Natural killer cell (primary cell): Measurements from ENCODE around the gene FTO. TPM values are rescaled to one million over a fixed set of nuclear protein-coding genes. Genes with fewer than 3 reads are reported as not detected.

ENCODE experiments used
- ATAC-seq, 3 donors: fragments of 150-1000 bp in 2 of 3; fragments of 200-7000 bp in 1 of 3; cut with Tn5 transposase; 1 replicate in 1 of 3; 2 replicates in 2 of 3; pipeline ENCODE4 v1.10.0; 2021; ENCODE audit warnings: mild to moderate bottlenecking in 2 of 3, moderate library complexity in 2 of 3
- DNase-seq, 2 donors: peaks; one replicate each; pipeline versions ENCODE4 v3.0.0 to v3.0.0-alpha.2; 2013 to 2021; ENCODE audit warnings: mixed read lengths in 1 of 2
- H3K27ac ChIP-seq: one replicate; pipeline ENCODE4 v1.5.1; 2013; ENCODE audit warnings: mild to moderate bottlenecking, low read length
- H3K27me3 ChIP-seq: one replicate; pipeline ENCODE4 v1.6.1; 2013; ENCODE audit warnings: low read length; ENCODE audit not compliant: control insufficient read depth, insufficient read depth
- H3K36me3 ChIP-seq: one replicate; pipeline ENCODE4 v1.6.1; 2013; ENCODE audit warnings: low read length; ENCODE audit not compliant: control insufficient read depth, insufficient read depth
- H3K4me1 ChIP-seq: one replicate; pipeline ENCODE4 v1.6.1; 2013; ENCODE audit warnings: low read length; ENCODE audit not compliant: control insufficient read depth, insufficient read depth
- H3K4me3 ChIP-seq: one replicate; pipeline ENCODE4 v1.5.1; 2013; ENCODE audit warnings: low read length
- H3K9me3 ChIP-seq: one replicate; pipeline ENCODE4 v1.6.1; 2013; ENCODE audit warnings: low read length; ENCODE audit not compliant: control insufficient read depth, insufficient read depth
- H3K27ac Mint-ChIP-seq, 2 donors: one replicate each; pipeline ENCODE4 v1.8.0; 2022; ENCODE audit warnings: mild to moderate bottlenecking in 2 of 2, mixed read lengths in 2 of 2, moderate library complexity in 1 of 2
- H3K27me3 Mint-ChIP-seq, 2 donors: one replicate each; pipeline ENCODE4 v1.8.0; 2022; ENCODE audit warnings: low read depth in 2 of 2, mixed read lengths in 2 of 2
- H3K36me3 Mint-ChIP-seq: one replicate; pipeline ENCODE4 v1.8.0; 2022; ENCODE audit warnings: mixed read lengths
- H3K4me1 Mint-ChIP-seq, 2 donors: one replicate each; pipeline ENCODE4 v1.8.0; 2022; ENCODE audit warnings: mixed read lengths in 2 of 2
- H3K4me3 Mint-ChIP-seq: one replicate; pipeline ENCODE4 v1.8.0; 2022; ENCODE audit warnings: mild to moderate bottlenecking, moderate library complexity, mixed read lengths
- H3K9me3 Mint-ChIP-seq, 2 donors: one replicate each; pipeline ENCODE4 v1.8.0; 2022; ENCODE audit warnings: mixed read lengths in 2 of 2
- WGBS: methylation state at CpG from one replicate; pipeline ENCODE4 v1.1.7; 2013; ENCODE audit warnings: missing lambda C conversion rate; ENCODE audit not compliant: insufficient coverage; 5-methylcytosine and 5-hydroxymethylcytosine counted together
- intact Hi-C: fragments of 100-400 bp; cut with micrococcal nuclease; formaldehyde crosslinking; loops from one replicate; pipeline ENCODE4 v1.14.2; 2022
- total RNA-seq, 4 donors: library from RNA; stranded (reverse); fragments of 120-200 nt in 1 of 4; gene quantifications; one replicate each; pipeline versions ENCODE4 v1.2.3 to v1.2.4, GENCODE V29; 2013 to 2022
- TF ChIP-seq, protein P1 (sequence below): fragments of 200-600 bp; IDR thresholded peaks from one replicate; pipeline ENCODE4 v1.8.0; 2022; ENCODE audit warnings: antibody characterized with exemption

FTO gene
- total RNA-seq, 3 donors from 2014 or later (not counting 1 experiment from before 2014, with no cell fraction given): 55.4 to 70.5 (median 55.4) TPM

DNA sequence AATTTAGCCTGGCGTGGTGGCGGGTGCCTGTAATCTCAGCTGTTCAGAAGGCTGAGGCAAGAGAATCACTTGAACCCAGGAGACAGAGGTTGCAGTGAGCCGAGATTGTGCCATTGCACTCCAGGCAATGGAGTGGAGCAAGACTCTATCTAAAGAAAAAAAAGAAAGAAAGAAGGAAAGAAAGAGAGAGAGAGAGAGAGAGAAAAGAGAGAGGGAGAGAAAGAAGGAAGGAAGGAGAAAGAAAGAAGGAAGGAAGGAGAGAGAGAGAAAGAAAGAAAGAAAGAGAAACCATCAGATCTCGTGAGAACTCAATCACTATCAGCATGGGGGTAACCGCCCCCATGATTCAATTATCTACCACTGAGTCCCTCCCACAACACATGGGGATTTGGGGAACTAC, 293.0 kb downstream of the FTO start:
- Histone ChIP-seq H3K27ac (no peak overlapping the region), H3K36me3 (no peaks in the 10 kb centered on the region), H3K27me3 (no peaks in the 10 kb centered on the region), H3K9me3 (no peaks in the 10 kb centered on the region), H3K4me3 (no peak overlapping the region), H3K4me1 (no peaks in the 10 kb centered on the region)
- no peak overlapping the region for H3K27ac Mint-ChIP-seq
- H3K9me3 Mint-ChIP-seq: no peaks in the 10 kb centered on the region
- no peak for ATAC-seq
- H3K27me3 Mint-ChIP-seq: no peaks in the 10 kb centered on the region
- no peaks in the 10 kb centered on the region for H3K36me3 Mint-ChIP-seq
- WGBS: 94% methylated on average over 5 of the region's 5 CpGs
- H3K4me3 Mint-ChIP-seq: no peak overlapping the region
- intact Hi-C loops: no loop called here
- TF ChIP-seq, protein P1, sequence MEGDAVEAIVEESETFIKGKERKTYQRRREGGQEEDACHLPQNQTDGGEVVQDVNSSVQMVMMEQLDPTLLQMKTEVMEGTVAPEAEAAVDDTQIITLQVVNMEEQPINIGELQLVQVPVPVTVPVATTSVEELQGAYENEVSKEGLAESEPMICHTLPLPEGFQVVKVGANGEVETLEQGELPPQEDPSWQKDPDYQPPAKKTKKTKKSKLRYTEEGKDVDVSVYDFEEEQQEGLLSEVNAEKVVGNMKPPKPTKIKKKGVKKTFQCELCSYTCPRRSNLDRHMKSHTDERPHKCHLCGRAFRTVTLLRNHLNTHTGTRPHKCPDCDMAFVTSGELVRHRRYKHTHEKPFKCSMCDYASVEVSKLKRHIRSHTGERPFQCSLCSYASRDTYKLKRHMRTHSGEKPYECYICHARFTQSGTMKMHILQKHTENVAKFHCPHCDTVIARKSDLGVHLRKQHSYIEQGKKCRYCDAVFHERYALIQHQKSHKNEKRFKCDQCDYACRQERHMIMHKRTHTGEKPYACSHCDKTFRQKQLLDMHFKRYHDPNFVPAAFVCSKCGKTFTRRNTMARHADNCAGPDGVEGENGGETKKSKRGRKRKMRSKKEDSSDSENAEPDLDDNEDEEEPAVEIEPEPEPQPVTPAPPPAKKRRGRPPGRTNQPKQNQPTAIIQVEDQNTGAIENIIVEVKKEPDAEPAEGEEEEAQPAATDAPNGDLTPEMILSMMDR: no peak
- DNase-seq: no peak
- peaks cover 0 to 5% of the 10 kb centered on the region in 2 donors for H3K4me1 Mint-ChIP-seq

DNA sequence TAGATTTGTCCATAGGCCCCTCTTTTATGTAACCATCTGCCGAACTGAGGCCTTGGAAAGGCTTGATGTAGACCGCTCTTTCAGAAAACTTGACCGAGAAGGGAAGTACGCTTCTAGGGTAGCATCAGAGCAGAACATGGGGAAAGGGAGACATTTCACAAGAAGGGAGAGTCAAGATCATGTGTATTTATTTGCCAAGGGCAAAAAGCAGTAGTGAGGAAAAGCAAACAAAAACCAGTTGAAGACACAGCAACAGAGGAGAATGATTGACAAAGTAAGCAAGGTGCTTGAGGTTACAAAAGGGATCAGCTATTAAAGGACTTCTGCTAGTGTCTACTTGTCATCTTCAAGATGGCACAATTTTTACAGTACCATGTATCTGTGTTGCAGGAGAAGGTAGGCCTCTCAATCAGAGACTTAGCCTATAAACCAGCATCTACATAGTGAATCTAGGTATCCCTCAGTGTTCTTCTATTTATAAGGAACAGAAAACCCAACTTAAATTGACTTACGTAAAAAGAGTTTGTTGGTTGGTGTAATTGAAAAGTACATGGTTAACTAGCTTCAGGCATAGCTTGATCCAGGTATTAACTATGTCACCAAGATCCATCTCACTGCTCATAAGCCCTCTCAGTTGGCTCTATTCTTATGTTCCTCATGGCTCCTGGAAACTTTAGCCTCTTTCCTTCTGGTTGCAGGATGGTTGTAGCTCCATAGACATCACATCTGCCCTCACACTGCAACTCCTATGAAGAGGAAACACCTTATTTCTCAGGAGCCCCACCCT, 294.3 kb downstream of the FTO start:
- Histone ChIP-seq H3K9me3 (no peaks in the 10 kb centered on the region), H3K27ac (no peak overlapping the region), H3K4me3 (no peak overlapping the region), H3K36me3 (no peaks in the 10 kb centered on the region), H3K4me1 (no peaks in the 10 kb centered on the region), H3K27me3 (no peaks in the 10 kb centered on the region)
- H3K4me1 Mint-ChIP-seq: no peaks in the 10 kb centered on the region
- no peaks in the 10 kb centered on the region for H3K27me3 Mint-ChIP-seq
- H3K27ac Mint-ChIP-seq: no peak overlapping the region
- TF ChIP-seq, protein P1: no peak
- no peaks in the 10 kb centered on the region for H3K9me3 Mint-ChIP-seq
- DNase-seq (no peak), ATAC-seq (no peak)
- no peaks in the 10 kb centered on the region for H3K36me3 Mint-ChIP-seq
- H3K4me3 Mint-ChIP-seq: no peak overlapping the region
- intact Hi-C loops: no loop called here
- 98% methylated on average over 5 of the region's 5 CpGs for WGBS

DNA sequence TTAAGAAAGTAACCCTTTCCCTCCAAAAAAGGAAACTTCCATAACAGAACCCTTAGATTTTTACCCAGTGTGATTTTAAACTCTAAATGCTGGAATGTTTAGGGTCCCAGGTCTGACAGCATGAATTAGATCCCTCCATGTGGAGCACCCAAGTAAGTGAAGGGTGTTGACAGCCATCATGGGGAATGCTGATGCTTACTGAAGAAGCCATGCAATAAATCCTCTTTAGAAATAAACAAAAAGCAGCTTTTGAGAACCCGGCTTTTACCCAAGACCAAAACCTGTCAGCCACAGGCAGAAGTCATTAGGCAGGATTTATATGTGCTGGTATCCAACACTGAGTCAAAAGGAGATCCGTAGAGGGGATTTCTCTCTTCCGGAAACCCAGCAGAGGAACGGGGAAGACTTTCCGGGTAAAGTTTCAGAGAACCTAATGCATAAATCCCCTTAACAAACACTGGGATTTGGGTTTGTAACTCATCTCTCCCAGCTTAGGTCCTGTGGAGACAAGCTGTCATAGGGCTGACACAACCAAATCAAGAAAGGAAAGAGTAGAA, 295.1 kb downstream of the FTO start:
- no peak for DNase-seq
- H3K27ac Mint-ChIP-seq: no peak overlapping the region
- H3K27me3 Mint-ChIP-seq: no peaks in the 10 kb centered on the region
- Histone ChIP-seq H3K27me3 (no peaks in the 10 kb centered on the region), H3K27ac (no peak overlapping the region), H3K9me3 (no peaks in the 10 kb centered on the region), H3K36me3 (no peaks in the 10 kb centered on the region), H3K4me1 (no peaks in the 10 kb centered on the region), H3K4me3 (no peak overlapping the region)
- no peak for ATAC-seq
- H3K4me3 Mint-ChIP-seq: no peak overlapping the region
- 98% methylated on average over 5 of the region's 5 CpGs for WGBS
- no peaks in the 10 kb centered on the region for H3K9me3 Mint-ChIP-seq
- no peaks in the 10 kb centered on the region for H3K4me1 Mint-ChIP-seq
- TF ChIP-seq, protein P1: no peak
- intact Hi-C loops: no loop called here
- no peaks in the 10 kb centered on the region for H3K36me3 Mint-ChIP-seq
